Measurements from ENCODE around the gene RNF227.

RNF227 gene

GRCh38 chr17:7894866-7895265 lies 21.2 kb downstream of the RNF227 start:
- no peak for DNase-seq (ENCODE audit: low spot score)
- no peak for TF ChIP-seq CTCF (IDR thresholded peaks at IDR 0.05; ENCODE audit: borderline replicate concordance, control extremely low read depth, extremely low read depth, insufficient read depth, missing control alignments)
- in situ Hi-C loops (cut with MboI; ENCODE audit: low sequenced_read_pairs, unreplicated experiment) = no loop called here

- in situ Hi-C loops (cut with MboI; ENCODE audit: low sequenced_read_pairs, unreplicated experiment) = no loop called here
- no peak for TF ChIP-seq CTCF (IDR thresholded peaks at IDR 0.05; ENCODE audit: borderline replicate concordance, control extremely low read depth, extremely low read depth, insufficient read depth, missing control alignments)
- DNase-seq (ENCODE audit: low spot score) = no peak
These were observed 21.9 kb downstream of the RNF227 start for GRCh38 chr17:7894226-7894625.

- in situ Hi-C loops (cut with MboI; ENCODE audit: low sequenced_read_pairs, unreplicated experiment) = no loop called here
- TF ChIP-seq CTCF (IDR thresholded peaks at IDR 0.05; ENCODE audit: borderline replicate concordance, control extremely low read depth, extremely low read depth, insufficient read depth, missing control alignments) = no peak
- no peak for DNase-seq (ENCODE audit: low spot score)
These were observed 22.8 kb downstream of the RNF227 start for GRCh38 chr17:7893187-7893880.

- in situ Hi-C loops (cut with MboI; ENCODE audit: low sequenced_read_pairs, unreplicated experiment) = no loop called here
- TF ChIP-seq CTCF (IDR thresholded peaks at IDR 0.05; ENCODE audit: borderline replicate concordance, control extremely low read depth, extremely low read depth, insufficient read depth, missing control alignments) = no peak
- no peak for DNase-seq (ENCODE audit: low spot score)
These were observed 26.7 kb downstream of the RNF227 start for GRCh38 chr17:7889166-7889955.

- DNase-seq (ENCODE audit: low spot score) = no peak
- in situ Hi-C loops (cut with MboI; ENCODE audit: low sequenced_read_pairs, unreplicated experiment) = no loop called here
- no peak for TF ChIP-seq CTCF (IDR thresholded peaks at IDR 0.05; ENCODE audit: borderline replicate concordance, control extremely low read depth, extremely low read depth, insufficient read depth, missing control alignments)
These were observed 27.7 kb downstream of the RNF227 start, which contains the start of gene CHD3 for GRCh38 chr17:7888184-7888920. Gene CHD3, plus strand, starts transcription at chr17:7888789. Its CDS starts 212 bp downstream, at chr17:7889001.

GRCh38 chr17:7887482-7888183 lies 28.5 kb downstream of the RNF227 start:
- DNase-seq (ENCODE audit: low spot score) = peak; percentile 93
- TF ChIP-seq CTCF (IDR thresholded peaks at IDR 0.05; ENCODE audit: borderline replicate concordance, control extremely low read depth, extremely low read depth, insufficient read depth, missing control alignments) = no peak

More at GRCh38 chr17:7887482-7888183, 28.5 kb downstream of the RNF227 start:
- in situ Hi-C loops (cut with MboI; ENCODE audit: low sequenced_read_pairs, unreplicated experiment) = no loop called here

Measured in GM13976 (cell line).